ENCODE results near the gene IRGQ. TPM values are rescaled to one million over a fixed set of nuclear protein-coding genes. Genes with fewer than 3 reads are reported as not detected.
"Not testable (repeated sequence)": the region's sequence is repeated elsewhere in the genome, so short reads cannot be mapped to it uniquely, and the experiment has no call there.

IRGQ gene
- total RNA-seq, 6 experiments from 2014 or later, result 9.1 to 18.6 (median 11.0) TPM

DNA sequence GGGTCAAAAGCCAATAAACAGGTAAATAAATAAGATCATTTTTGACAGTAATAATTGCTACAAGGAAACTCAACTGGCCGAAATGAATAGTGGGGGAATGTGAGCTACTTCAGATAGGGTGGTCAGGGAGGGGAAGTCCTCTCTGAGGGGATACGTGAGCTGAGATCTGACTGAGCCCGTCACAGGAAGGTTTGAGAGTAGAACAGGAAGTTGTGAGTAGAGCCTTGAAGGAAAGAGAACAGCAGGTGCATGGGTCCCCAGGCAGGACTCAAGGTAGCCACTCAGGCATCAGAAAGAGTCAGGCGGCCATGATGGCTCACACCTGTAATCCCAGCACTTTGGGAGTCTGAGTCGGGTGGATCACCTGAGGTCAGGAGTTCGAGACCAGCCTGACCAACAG is 6.3 kb downstream of the IRGQ start:
- H3K36me3 ChIP-seq, result peaks cover 0 to 11% (median 2%) of the 10 kb centered on the region in 4 donors
- H3K4me3 ChIP-seq, result no peak overlapping the region
- intact Hi-C loops (cut with DNase I), result no loop called here
- TF ChIP-seq, protein P1, sequence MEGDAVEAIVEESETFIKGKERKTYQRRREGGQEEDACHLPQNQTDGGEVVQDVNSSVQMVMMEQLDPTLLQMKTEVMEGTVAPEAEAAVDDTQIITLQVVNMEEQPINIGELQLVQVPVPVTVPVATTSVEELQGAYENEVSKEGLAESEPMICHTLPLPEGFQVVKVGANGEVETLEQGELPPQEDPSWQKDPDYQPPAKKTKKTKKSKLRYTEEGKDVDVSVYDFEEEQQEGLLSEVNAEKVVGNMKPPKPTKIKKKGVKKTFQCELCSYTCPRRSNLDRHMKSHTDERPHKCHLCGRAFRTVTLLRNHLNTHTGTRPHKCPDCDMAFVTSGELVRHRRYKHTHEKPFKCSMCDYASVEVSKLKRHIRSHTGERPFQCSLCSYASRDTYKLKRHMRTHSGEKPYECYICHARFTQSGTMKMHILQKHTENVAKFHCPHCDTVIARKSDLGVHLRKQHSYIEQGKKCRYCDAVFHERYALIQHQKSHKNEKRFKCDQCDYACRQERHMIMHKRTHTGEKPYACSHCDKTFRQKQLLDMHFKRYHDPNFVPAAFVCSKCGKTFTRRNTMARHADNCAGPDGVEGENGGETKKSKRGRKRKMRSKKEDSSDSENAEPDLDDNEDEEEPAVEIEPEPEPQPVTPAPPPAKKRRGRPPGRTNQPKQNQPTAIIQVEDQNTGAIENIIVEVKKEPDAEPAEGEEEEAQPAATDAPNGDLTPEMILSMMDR (IDR thresholded peaks at IDR 0.05), result no peak
- TF ChIP-seq POLR2A (IDR thresholded peaks at IDR 0.05), result no peak
- DNase-seq (no peak), ATAC-seq (no peak)
- 58% methylated on average over 3 of the region's 6 CpGs for WGBS (ENCODE audit: insufficient coverage, low coverage, low lambda C conversion rate, missing lambda C conversion rate)
- no peaks in the 10 kb centered on the region for H3K9me3 ChIP-seq
- H3K27ac ChIP-seq, result no peak overlapping the region
- H3K27me3 ChIP-seq, result no peaks in the 10 kb centered on the region
- H3K4me1 ChIP-seq, result peaks cover 0 to 12% (median 5%) of the 10 kb centered on the region in 4 donors

DNA sequence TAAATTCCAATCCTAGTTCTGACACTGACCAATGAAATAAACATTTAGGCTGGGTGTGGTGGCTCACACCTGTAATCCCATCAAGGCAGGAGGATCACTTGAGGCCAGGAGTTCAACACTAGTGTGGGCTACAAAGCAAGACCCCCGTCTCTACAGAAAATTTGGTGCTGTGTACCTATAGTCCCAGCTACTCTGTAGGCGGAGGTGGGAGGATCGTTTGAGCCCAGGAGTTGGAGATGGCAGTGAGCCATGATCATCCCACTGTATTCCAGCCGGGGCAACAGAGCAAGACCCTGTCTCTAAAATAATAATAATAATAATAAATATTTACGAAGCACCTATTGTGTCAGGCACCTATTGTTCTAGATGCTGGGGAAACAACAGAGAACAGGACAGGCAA is 6.7 kb downstream of the IRGQ start:
- Histone ChIP-seq H3K27me3 (no peaks in the 10 kb centered on the region), H3K4me3 (no peak overlapping the region), H3K27ac (no peak overlapping the region), H3K36me3 (peaks cover 0 to 11% (median 2%) of the 10 kb centered on the region in 4 donors), H3K4me1 (peaks cover 0 to 12% (median 5%) of the 10 kb centered on the region in 4 donors), H3K9me3 (no peaks in the 10 kb centered on the region)
- TF ChIP-seq POLR2A (IDR thresholded peaks at IDR 0.05), result no peak
- TF ChIP-seq, protein P1 (IDR thresholded peaks at IDR 0.05), result no peak
- DNase-seq (no peak), ATAC-seq (no peak)
- WGBS (ENCODE audit: insufficient coverage, low coverage, low lambda C conversion rate, missing lambda C conversion rate), result 81% methylated on average over 5 of the region's 5 CpGs
- intact Hi-C loops (cut with DNase I), result no loop called here

DNA sequence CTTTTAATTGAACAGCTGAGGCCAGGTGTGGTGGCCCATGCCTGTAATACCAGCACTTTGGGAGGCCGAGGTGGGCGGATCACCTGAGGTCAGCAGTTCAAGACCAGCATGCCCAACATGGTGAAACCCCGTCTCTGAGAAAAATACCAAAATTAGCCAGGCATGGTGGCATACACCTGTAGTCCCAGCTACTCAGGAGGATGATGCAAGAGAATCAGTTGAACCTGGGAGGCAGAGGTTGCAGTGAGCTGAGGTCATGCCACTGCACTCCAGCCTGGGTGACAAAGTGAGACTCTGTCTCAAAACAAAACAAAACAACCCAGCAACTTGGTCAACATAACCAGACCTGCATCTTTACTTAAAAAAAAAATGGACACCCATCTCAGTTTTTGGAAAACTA is 8.9 kb downstream of the IRGQ start:
- DNase-seq; intact Hi-C loops (cut with DNase I); H3K27me3 ChIP-seq; H3K36me3 ChIP-seq; H3K27ac ChIP-seq; ATAC-seq; H3K4me3 ChIP-seq; H3K9me3 ChIP-seq: not testable (repeated sequence)
- WGBS (ENCODE audit: insufficient coverage, low coverage, low lambda C conversion rate, missing lambda C conversion rate), result no CpG with 5 or more reads among the region's 3 CpGs
- H3K4me1 ChIP-seq, result peaks cover 0 to 12% (median 4%) of the 10 kb centered on the region in 4 donors

DNA sequence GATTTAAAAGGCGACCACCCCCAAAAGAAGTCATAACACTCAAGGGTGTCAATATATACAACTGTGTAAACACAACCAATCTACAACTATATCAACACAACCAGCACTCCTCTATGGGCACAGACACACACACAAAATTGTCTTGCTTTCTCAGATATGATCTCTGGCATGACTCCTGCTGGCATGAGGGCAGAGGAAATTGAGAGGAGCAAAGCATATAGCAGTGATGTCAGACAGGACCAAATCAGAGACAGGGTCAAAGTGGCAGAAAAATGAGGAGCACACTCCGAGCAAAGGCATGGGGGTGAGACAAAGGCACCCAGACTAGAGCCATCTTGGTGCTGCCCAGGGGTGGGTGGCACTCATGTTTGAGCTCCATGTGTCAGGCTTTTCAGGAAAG is 9.6 kb downstream of the IRGQ start:
- Histone ChIP-seq H3K27me3 (no peaks in the 10 kb centered on the region), H3K36me3 (peaks cover 0 to 4% (median 0%) of the 10 kb centered on the region in 4 donors), H3K9me3 (no peaks in the 10 kb centered on the region), H3K27ac (no peak overlapping the region), H3K4me1 (peaks cover 0 to 12% (median 4%) of the 10 kb centered on the region in 4 donors), H3K4me3 (no peak overlapping the region)
- TF ChIP-seq, protein P1 (IDR thresholded peaks at IDR 0.05), result no peak
- ATAC-seq (no peak), DNase-seq (no peak)
- WGBS (ENCODE audit: insufficient coverage, low coverage, low lambda C conversion rate, missing lambda C conversion rate), result 81% methylated on average over 2 of the region's 2 CpGs
- intact Hi-C loops (cut with DNase I), result no loop called here

DNA sequence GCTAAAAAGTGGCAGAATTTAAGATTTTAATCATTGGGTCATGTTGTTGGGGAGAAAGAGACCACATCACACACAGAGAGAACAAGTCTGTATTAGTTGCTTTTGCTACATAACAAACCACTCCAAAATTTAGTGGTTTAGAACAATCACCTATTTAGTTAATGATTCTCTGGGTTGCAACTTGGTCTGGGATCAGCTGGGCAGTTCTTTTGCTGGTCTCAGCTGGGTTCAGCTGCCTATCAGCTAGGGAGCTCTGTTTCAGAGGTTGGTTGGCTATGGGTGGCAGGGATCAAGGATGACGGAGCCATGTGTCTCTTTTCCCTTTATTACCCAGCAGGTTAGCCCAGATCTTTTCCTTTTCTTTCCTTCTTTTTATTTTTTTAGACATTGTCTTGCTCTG is 11.4 kb downstream of the IRGQ start:
- Histone ChIP-seq H3K9me3 (no peaks in the 10 kb centered on the region), H3K36me3 (no peaks in the 10 kb centered on the region), H3K27ac (peak overlapping the region in 1 of 3 donors; percentile 40), H3K4me3 (no peak overlapping the region), H3K4me1 (peaks cover 0 to 12% (median 4%) of the 10 kb centered on the region in 4 donors), H3K27me3 (no peaks in the 10 kb centered on the region)
- 33% methylated on average over 1 of the region's 1 CpG for whole genome bisulfite sequencing (ENCODE audit: insufficient coverage, low coverage, low lambda C conversion rate, missing lambda C conversion rate)
- peak; percentile 54 to 88 (median 74) for ATAC-seq
- peak in 1 of 3 donors; percentile 56 for DNase-seq
- TF ChIP-seq, protein P1 (IDR thresholded peaks at IDR 0.05), result no peak
- no peak for TF ChIP-seq POLR2A (IDR thresholded peaks at IDR 0.05)
- intact Hi-C loops (cut with DNase I), result no loop called here
